Peyer's patch (tissue), 4 donors: ENCODE data around the gene SPAAR.

Experiments
- CTCF ChIP-seq, 6 experiments: fragments of 450-650 bp in 4 of 6; fragments of 200-600 bp in 2 of 6; sonication (generic) in 1 of 6; IDR thresholded peaks; one replicate each; pipeline ENCODE4 v1.5.1; 2017 to 2019; ENCODE audit warnings: antibody characterized with exemption in 6 of 6, mild to moderate bottlenecking in 3 of 6, moderate library complexity in 1 of 6
- POLR2A ChIP-seq, 2 donors: fragments of 450-650 bp; IDR thresholded peaks; one replicate each; pipeline ENCODE4 v1.5.1; 2017; ENCODE audit warnings: antibody characterized with exemption in 2 of 2, mild to moderate bottlenecking in 2 of 2, moderate library complexity in 2 of 2

DNA sequence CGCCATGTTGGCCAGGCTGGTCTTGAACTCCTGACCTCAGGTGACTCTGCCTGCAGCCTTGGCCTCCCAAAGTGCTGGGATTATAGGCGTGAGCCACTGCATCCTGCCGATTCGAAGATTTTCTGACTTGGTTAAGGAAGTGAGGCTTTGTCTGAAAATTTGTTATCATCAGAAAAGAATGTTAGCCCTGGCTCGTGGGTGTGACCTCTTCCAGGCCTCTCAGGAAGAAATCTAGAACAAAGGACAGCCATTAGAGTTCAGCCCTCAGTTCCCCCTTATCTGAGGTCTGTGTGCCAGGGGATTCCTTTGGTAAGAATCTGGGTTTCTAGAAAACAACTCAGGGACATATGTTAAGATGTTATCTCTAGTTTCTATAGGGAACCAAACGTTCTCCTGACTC is 42.4 kb downstream of the SPAAR start:
- TF ChIP-seq POLR2A (IDR thresholded peaks at IDR 0.05) (no peak), CTCF (IDR thresholded peaks at IDR 0.05) (no peak)
